ENCODE measurements around the gene KCNQ1OT1. TPM values are rescaled to one million over a fixed set of nuclear protein-coding genes. Genes with fewer than 3 reads are reported as not detected.
A peak's percentile ranks its signal among the peaks of the same experiment; 100 is the strongest.

Gene KCNQ1OT1
- total RNA-seq, 1 experiment from 2014 or later = 1.2 TPM

DNA sequence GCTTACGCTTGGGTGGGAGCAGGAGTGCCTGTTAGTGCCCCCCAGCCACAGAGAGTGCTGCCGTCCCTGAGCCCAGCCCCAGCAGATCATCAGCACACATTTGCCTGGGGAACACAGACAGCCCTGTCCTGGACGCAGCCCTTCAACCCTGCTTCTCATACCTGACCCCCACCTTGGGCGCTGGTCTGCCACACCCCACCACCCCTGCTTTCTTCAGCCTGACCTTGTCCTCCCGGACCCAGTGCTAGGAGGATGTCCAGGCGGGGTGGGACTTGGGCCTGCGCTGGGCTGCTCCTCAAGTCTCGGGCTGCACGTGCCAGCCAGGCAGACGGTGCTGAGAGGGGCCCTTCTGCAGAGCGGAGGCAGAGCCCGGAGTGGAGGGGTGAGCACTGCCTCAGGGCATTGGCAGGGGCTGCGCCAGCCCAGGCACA lies 119.2 kb downstream of the KCNQ1OT1 start:
- DNase-seq = peak; percentile 19
- Mint-ChIP-seq H3K4me1 (peaks cover 2 to 7% of the 10 kb centered on the region in 2 experiments; a peak in 2 of 4 replicates), H3K9me3 (no peaks in the 10 kb centered on the region), H3K27ac (no peak overlapping the region), H3K36me3 (ENCODE audit: insufficient read depth in 1 of 3, low read depth in 3 of 3) (no peaks in the 10 kb centered on the region), H3K4me3 (no peak overlapping the region), H3K27me3 (ENCODE audit: low read depth) (peaks cover 61% of the 10 kb centered on the region)
- Histone ChIP-seq H3K4ac (ENCODE audit: low read depth, low read length) (no peak overlapping the region), H3K14ac (ENCODE audit: insufficient read depth, low read length) (no peak overlapping the region), H4K5ac (ENCODE audit: insufficient read length, low read depth, low read length) (no peak overlapping the region), H3K79me1 (ENCODE audit: insufficient read depth, low read depth, low read length, poor library complexity, severe bottlenecking) (no peaks in the 10 kb centered on the region), H2AK5ac (ENCODE audit: insufficient read length, low read length) (no peak overlapping the region), H3K79me2 (ENCODE audit: insufficient read depth, low read length) (no peaks in the 10 kb centered on the region), H2BK12ac (ENCODE audit: insufficient read length, low read depth, low read length) (no peak overlapping the region), H2AFZ (ENCODE audit: low read length) (no peak overlapping the region), H2BK20ac (ENCODE audit: low read depth, low read length, poor library complexity, severe bottlenecking) (no peak overlapping the region), H3K4me1 (ENCODE audit: insufficient read depth, low read length) (no peaks in the 10 kb centered on the region), H3K27ac (ENCODE audit: insufficient read length, low read depth, low read length) (no peak overlapping the region), H3T11ph (ENCODE audit: low read length) (no peak overlapping the region), H3K18ac (ENCODE audit: insufficient read length, low read depth, low read length) (no peak overlapping the region), H2BK15ac (ENCODE audit: low read depth, low read length) (no peak overlapping the region), H4K8ac (replicated peaks; ENCODE audit: insufficient read length, low read depth, low read length) (no peak overlapping the region), H2BK120ac (ENCODE audit: low read depth, low read length, poor library complexity, severe bottlenecking) (no peak overlapping the region), H3K23ac (ENCODE audit: insufficient read length, low read depth, low read length) (no peak overlapping the region), H2BK5ac (ENCODE audit: insufficient read length, low read length) (no peak overlapping the region), H3K9ac (ENCODE audit: extremely low read depth, insufficient read length, low read length) (no peak overlapping the region), H3K4me2 (ENCODE audit: insufficient read depth, insufficient read length, low read length) (no peak overlapping the region), H4K20me1 (ENCODE audit: control insufficient read depth, insufficient read depth, insufficient read length) (no peaks in the 10 kb centered on the region), H3K56ac (ENCODE audit: insufficient read length, low read depth, low read length) (no peak overlapping the region), H4K91ac (ENCODE audit: insufficient read length, low read depth, low read length) (no peak overlapping the region), H3K27me3 (ENCODE audit: insufficient read depth, low read length) (peaks cover 6% of the 10 kb centered on the region; the same call in 1 of the 2 replicates), H3K9me3 (ENCODE audit: control insufficient read depth, low read depth, low read length) (no peaks in the 10 kb centered on the region), H3K23me2 (ENCODE audit: insufficient read length, low read depth, low read length, poor library complexity, severe bottlenecking) (no peaks in the 10 kb centered on the region)
- TF ChIP-seq, protein P1, sequence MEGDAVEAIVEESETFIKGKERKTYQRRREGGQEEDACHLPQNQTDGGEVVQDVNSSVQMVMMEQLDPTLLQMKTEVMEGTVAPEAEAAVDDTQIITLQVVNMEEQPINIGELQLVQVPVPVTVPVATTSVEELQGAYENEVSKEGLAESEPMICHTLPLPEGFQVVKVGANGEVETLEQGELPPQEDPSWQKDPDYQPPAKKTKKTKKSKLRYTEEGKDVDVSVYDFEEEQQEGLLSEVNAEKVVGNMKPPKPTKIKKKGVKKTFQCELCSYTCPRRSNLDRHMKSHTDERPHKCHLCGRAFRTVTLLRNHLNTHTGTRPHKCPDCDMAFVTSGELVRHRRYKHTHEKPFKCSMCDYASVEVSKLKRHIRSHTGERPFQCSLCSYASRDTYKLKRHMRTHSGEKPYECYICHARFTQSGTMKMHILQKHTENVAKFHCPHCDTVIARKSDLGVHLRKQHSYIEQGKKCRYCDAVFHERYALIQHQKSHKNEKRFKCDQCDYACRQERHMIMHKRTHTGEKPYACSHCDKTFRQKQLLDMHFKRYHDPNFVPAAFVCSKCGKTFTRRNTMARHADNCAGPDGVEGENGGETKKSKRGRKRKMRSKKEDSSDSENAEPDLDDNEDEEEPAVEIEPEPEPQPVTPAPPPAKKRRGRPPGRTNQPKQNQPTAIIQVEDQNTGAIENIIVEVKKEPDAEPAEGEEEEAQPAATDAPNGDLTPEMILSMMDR (conservative IDR thresholded peaks at IDR 0.05) = no peak
- WGBS (ENCODE audit: extremely low coverage, insufficient read length, low lambda C conversion rate) = no CpG with 5 or more reads among the region's 13 CpGs
